Activated CD4-positive, alpha-beta memory T cell treated with anti-CD3 and anti-CD28 coated beads for 36 hours (primary cell): ENCODE data around the gene ARHGEF4. TPM values are rescaled to one million over a fixed set of nuclear protein-coding genes. Genes with fewer than 3 reads are reported as not detected.

Experiments used
- CTCF ChIA-PET: fragments of 350-600 bp; sonication (Branson Sonifier 250); formaldehyde crosslinking; loops from one replicate; lab custom pipeline; 2021; ENCODE audit warnings: antibody characterized with exemption, inconsistent platforms; lab: Charles Lee
- POLR2A ChIA-PET: fragments of 350-600 bp; sonication (Branson Sonifier 250); formaldehyde crosslinking; loops from one replicate; lab custom pipeline; 2021; ENCODE audit warnings: antibody characterized with exemption; lab: Charles Lee
- DNase-seq: peaks from one replicate; pipeline ENCODE4 v3.0.0-alpha.2; 2020
- H3K27ac Mint-ChIP-seq: one replicate; pipeline ENCODE4 v1.8.0; 2021; ENCODE audit warnings: mixed read lengths
- H3K27me3 Mint-ChIP-seq: one replicate; pipeline ENCODE4 v1.8.0; 2021; ENCODE audit warnings: mixed read lengths
- H3K36me3 Mint-ChIP-seq: one replicate; pipeline ENCODE4 v1.8.0; 2021; ENCODE audit warnings: mixed read lengths
- H3K4me1 Mint-ChIP-seq: one replicate; pipeline ENCODE4 v1.8.0; 2021; ENCODE audit warnings: low read depth, mixed read lengths
- H3K4me3 Mint-ChIP-seq: one replicate; pipeline ENCODE4 v1.8.0; 2021; ENCODE audit warnings: mild to moderate bottlenecking, mixed read lengths
- H3K9me3 Mint-ChIP-seq: one replicate; pipeline ENCODE4 v1.8.0; 2021; ENCODE audit warnings: mixed read lengths
- intact Hi-C: fragments of 100-400 bp; cut with micrococcal nuclease; formaldehyde crosslinking; loops from one replicate; pipeline ENCODE4 v1.15.1; 2023
- total RNA-seq, 2 experiments: library from RNA; stranded (reverse); gene quantifications; one replicate each; pipeline ENCODE4 v1.2.3, GENCODE V29; 2021

The ARHGEF4 gene
- total RNA-seq, 2 experiments from 2014 or later: 0.52 to 0.58 TPM

DNA sequence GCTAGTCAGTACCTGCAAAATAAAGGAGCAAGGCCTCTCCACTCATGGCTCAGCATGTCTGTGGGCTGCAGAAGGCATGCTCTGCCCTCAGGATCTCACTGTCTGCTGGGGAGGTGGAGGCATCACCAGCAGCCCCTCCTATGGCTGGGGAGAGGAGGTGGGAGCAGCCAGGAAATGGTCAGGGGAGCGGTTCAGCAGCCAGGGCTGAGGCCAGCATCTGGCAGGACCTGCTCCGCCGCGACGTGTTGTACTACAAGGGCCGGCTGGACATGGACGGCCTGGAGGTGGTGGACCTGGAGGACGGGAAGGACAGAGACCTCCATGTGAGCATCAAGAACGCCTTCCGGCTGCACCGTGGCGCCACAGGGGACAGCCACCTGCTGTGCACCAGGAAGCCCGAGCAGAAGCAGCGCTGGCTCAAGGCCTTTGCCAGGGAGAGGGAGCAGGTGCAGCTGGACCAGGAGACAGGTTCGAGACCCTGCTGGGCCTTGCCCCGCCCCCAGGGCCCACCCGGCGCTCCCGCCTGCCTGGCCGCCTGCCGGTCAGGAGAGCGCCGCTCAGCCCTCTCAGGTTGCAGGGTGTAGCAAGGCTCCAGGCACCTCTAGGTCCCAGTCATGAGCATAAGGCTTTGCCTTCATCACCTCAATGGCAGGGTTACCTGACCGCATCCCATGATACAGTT, 207.5 kb downstream of the ARHGEF4 start:
- ChIA-PET POLR2A (no interaction called here), CTCF (no interaction called here)
- no peak overlapping the region for H3K4me3 Mint-ChIP-seq
- DNase-seq: no peak
- no peak overlapping the region for H3K27ac Mint-ChIP-seq
- peaks cover 3% of the 10 kb centered on the region for H3K36me3 Mint-ChIP-seq
- intact Hi-C loops: loop anchor here (5.0 kb wide), 1 partner anchor 38 kb away; no protein-coding TSS in a partner anchor
- no peaks in the 10 kb centered on the region for H3K9me3 Mint-ChIP-seq
- no peaks in the 10 kb centered on the region for H3K27me3 Mint-ChIP-seq
- peaks cover 28% of the 10 kb centered on the region for H3K4me1 Mint-ChIP-seq

DNA sequence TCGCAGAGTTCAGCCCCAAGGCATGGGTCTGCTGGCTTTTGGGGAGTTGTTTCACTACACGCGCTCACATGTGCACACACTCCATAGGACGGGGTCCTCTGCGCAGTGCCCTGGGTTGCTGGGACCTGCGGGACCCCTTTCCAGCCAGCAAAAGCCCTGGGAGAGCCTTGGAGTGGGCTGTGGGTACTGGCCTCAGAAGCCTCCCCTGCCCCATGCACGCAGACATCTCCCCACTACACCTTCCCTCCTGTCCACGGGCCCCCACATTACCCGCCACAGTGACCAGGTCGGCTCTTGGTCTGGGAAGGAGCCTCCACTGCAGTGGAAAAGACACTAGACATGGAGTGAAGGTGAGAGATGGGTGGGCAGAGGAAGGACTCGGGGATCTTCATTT, 208.0 kb downstream of the ARHGEF4 start:
- no peak for DNase-seq
- Mint-ChIP-seq H3K9me3 (no peaks in the 10 kb centered on the region), H3K4me3 (no peak overlapping the region), H3K36me3 (peaks cover 5% of the 10 kb centered on the region), H3K27ac (no peak overlapping the region), H3K4me1 (peaks cover 25% of the 10 kb centered on the region), H3K27me3 (no peaks in the 10 kb centered on the region)
- CTCF ChIA-PET: no interaction called here
- POLR2A ChIA-PET: no interaction called here
- intact Hi-C loops: loop anchor here (5.0 kb wide), 1 partner anchor 38 kb away; no protein-coding TSS in a partner anchor

DNA sequence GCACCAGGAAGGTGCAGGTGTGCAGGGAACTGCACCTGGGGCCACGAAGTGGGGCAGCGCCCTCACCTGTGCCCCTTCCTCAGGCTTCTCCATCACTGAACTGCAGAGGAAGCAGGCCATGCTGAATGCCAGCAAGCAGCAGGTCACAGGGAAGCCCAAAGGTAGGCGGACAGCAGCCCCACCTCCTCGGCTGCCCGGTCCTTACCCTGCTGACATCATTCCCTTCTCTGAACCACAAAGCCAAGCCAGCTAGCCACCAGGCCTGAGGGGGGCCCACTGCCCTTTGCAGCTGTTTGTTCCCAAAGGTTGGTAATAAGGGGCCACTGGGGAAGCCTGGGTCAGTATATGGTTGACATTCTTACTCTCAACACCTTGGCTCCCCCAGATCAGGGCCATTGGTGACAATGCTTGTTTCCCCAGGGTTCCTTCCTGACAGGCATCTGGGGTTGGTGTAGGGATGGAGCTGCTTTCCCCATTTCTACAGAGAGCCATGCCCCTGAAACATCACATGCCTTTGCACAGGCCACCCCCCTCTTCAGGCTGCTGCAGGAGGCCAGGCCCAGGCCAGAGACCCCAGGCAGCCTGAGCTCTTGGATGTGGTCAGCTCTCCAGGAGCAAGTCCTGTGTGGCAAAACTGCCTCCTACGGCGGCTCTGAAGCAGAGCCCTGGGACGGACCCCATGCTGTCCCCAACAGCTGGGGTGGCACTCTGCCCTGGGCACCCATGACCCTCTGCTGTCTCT, 208.7 kb downstream of the ARHGEF4 start:
- intact Hi-C loops: no loop called here
- POLR2A ChIA-PET: no interaction called here
- Mint-ChIP-seq H3K9me3 (no peaks in the 10 kb centered on the region), H3K4me1 (peaks cover 20% of the 10 kb centered on the region), H3K4me3 (no peak overlapping the region), H3K27ac (no peak overlapping the region), H3K36me3 (peaks cover 10% of the 10 kb centered on the region), H3K27me3 (no peaks in the 10 kb centered on the region)
- DNase-seq: no peak
- CTCF ChIA-PET: no interaction called here

DNA sequence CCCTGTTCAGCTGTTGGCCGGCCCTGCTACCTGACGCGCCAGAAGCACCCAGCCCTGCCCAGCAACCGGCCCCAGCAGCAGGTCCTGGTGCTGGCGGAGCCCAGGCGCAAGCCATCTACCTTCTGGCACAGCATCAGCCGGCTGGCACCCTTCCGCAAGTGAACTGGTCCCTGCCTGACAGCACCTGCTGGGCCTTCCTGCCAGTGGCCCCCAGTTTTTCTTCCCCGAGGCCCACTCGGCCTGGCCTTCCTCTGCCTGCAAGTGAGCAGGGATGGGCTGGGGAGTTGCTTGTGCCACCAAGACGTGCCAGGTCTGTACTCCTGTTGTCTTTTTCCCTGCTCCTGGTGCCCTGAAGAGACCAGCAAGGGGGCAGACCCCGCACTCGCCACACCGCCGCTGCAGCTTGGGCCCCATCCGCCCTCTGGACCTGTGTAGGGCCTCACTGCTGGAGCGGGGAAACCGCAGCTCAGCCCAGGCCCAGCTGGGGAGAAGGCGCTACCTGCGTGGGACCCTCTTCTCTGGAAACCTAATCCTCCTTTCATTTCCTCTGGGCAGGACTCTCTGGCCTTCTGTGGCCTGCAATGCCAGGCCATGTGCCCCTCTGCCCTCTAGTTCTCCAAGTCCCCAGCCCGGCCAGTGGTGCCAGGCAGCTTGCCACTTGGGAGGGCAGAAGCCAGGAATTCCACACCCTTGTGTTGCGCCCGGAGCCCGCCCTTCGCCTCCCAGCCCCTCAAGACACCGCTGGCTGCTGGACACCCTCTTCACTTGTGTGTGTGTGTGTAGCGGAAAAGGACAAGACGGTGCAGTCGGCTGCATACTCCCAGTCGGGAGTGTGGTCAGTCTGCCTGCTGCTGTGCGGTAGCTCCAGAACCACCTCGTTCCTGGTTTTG, 209.6 kb downstream of the ARHGEF4 start:
- intact Hi-C loops: no loop called here
- no peak for DNase-seq
- Mint-ChIP-seq H3K27ac (no peak overlapping the region), H3K4me3 (no peak overlapping the region), H3K27me3 (no peaks in the 10 kb centered on the region), H3K36me3 (peaks cover 15% of the 10 kb centered on the region), H3K9me3 (no peaks in the 10 kb centered on the region), H3K4me1 (peaks cover 12% of the 10 kb centered on the region)
- CTCF ChIA-PET: no interaction called here
- POLR2A ChIA-PET: no interaction called here

DNA sequence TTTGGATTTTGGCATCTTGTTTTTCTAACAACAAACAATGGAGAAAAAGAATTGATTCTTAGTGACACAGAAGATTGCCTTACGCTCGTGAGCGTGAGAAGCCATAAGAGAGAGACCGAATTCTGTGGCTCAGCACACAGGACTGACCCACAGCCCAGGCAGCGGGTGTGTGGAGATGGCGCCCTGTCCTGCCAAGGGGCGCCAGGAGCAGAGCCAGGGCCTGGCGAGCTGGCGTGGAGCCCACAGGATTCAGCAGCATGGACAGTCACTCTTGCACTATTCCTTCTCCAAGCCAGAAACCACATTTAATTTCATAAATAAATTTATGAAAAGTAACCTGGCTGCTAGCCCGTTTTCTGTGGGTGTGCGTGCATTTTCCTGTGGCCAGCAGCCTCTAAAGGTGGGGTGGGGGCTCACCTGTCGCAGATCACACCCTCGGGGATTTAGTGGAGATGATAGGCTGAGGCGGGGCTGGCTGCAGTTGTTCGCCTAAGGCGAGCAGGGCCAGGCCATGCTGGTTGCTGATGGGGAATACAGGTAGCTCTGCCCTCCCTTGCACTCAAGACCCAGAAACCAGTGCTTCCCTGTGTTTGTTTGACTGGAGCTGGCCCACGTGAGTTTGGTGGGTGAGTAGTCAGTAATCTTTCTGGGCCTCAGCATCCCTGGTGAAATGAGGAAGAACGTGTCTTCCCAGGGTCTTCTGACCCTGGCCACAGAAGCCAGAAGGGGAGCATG, 210.4 kb downstream of the ARHGEF4 start:
- no peak overlapping the region for H3K27ac Mint-ChIP-seq
- peaks cover 21% of the 10 kb centered on the region for H3K36me3 Mint-ChIP-seq
- peaks cover 5% of the 10 kb centered on the region for H3K4me1 Mint-ChIP-seq
- POLR2A ChIA-PET: no interaction called here
- intact Hi-C loops: no loop called here
- DNase-seq: no peak
- no peaks in the 10 kb centered on the region for H3K9me3 Mint-ChIP-seq
- no peak overlapping the region for H3K4me3 Mint-ChIP-seq
- CTCF ChIA-PET: no interaction called here
- H3K27me3 Mint-ChIP-seq: no peaks in the 10 kb centered on the region

DNA sequence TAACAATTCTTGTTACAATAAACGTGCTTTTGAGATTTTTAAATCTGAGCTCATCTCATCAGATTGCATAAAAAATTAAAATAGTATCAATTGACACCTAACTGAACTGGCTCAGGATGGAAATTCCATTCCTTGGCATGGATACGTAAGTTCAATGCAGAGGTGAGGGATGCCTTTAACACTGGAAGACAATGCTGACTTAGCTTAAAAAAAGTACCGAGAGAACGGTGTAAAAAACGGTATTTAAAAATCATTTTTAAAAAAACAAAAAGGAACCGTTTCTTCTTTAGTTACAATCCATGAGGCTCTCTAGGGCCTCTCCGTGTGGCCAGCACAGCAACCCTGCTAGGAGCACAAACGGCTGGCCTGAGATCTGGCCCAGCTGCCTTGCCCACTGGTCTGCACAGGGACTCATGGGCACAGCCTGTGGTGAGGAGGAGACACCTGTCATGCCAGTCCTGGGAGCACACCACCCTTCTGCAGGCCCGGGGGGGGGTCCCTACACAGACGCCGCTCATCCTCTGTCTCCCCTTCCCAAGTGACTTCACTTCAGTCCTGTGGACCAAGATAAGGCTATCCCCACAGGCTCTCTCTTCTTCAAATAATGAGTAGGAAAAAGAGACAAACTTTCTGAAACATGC, 211.3 kb downstream of the ARHGEF4 start:
- no peaks in the 10 kb centered on the region for H3K27me3 Mint-ChIP-seq
- CTCF ChIA-PET: no interaction called here
- peaks cover 30% of the 10 kb centered on the region for H3K36me3 Mint-ChIP-seq
- intact Hi-C loops: no loop called here
- no peak overlapping the region for H3K27ac Mint-ChIP-seq
- H3K4me1 Mint-ChIP-seq: no peaks in the 10 kb centered on the region
- H3K9me3 Mint-ChIP-seq: no peaks in the 10 kb centered on the region
- no peak overlapping the region for H3K4me3 Mint-ChIP-seq
- DNase-seq: no peak
- POLR2A ChIA-PET: no interaction called here

DNA sequence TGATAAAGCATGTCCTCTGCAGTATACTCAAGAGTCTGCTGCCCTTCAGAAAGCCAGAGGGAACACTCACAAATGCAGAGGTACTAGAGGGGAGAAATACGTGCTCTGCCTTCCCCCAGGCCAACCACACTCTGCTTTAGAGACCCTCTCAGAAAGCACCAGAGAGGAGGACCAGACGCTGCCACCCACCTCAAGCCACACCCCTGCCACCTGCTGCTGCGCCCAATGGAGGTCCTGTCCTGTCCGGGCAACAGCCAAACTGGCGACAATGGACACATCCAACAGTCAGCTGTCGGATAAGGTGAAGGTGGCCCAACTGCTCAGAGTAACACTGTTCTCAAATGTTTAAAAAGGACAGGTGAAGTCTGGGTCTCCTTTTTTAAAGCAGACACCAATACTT, 211.9 kb downstream of the ARHGEF4 start:
- Mint-ChIP-seq H3K9me3 (no peaks in the 10 kb centered on the region), H3K4me3 (no peak overlapping the region), H3K27me3 (no peaks in the 10 kb centered on the region), H3K27ac (no peak overlapping the region), H3K4me1 (no peaks in the 10 kb centered on the region), H3K36me3 (peaks cover 33% of the 10 kb centered on the region)
- ChIA-PET CTCF (no interaction called here), POLR2A (no interaction called here)
- intact Hi-C loops: no loop called here
- DNase-seq: no peak

DNA sequence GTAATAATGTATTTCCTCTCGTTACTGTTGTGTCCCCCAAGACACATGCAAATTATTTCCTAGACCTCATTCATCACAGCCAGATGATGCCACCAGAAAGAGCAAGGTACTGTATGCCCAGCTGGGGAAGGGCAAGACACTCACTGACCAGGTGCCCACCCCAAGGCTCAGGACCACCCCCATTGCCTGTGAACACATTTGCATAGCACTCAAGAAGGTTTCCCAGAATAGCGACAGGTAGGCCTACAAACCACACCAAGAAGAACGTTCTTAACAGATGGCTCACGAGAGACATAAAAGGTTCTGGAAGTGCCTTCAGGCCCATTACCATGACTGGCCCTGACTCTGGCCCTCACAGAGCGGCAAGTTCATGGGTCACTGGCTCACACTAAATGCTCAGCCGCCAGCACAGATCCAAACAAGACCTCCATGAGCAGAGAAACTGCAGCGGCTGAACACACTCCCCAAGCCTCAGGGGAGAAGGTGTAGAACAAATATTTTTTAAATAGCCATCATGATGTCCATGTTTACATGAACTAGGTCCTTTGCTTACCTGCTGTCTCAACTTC, 212.5 kb downstream of the ARHGEF4 start:
- H3K27ac Mint-ChIP-seq: no peak overlapping the region
- no peak overlapping the region for H3K4me3 Mint-ChIP-seq
- H3K36me3 Mint-ChIP-seq: peaks cover 33% of the 10 kb centered on the region
- H3K4me1 Mint-ChIP-seq: no peaks in the 10 kb centered on the region
- ChIA-PET CTCF (no interaction called here), POLR2A (no interaction called here)
- H3K27me3 Mint-ChIP-seq: no peaks in the 10 kb centered on the region
- intact Hi-C loops: no loop called here
- no peak for DNase-seq
- no peaks in the 10 kb centered on the region for H3K9me3 Mint-ChIP-seq

DNA sequence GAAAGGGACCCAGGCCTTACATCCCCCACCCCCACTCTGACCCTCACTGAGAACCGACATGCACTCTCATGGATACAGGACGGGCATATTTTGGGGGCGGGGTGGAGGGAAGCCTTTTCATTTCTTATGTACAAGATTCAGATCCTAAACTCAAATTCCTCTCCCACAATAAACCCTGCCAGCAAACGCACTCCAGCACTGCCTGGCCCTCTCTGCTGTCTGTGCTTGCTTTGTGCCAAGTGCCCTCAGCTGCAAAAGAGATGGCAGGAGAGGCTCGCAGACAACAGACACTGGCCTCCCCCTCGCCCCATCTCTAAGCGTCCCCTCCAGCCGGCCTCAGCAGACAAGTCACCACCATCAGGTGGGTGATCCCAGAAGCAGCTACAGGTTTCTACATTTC, 214.2 kb downstream of the ARHGEF4 start:
- Mint-ChIP-seq H3K36me3 (peaks cover 45% of the 10 kb centered on the region), H3K27me3 (no peaks in the 10 kb centered on the region), H3K27ac (no peak overlapping the region), H3K4me3 (no peak overlapping the region), H3K9me3 (no peaks in the 10 kb centered on the region), H3K4me1 (no peaks in the 10 kb centered on the region)
- no peak for DNase-seq
- POLR2A ChIA-PET: no interaction called here
- intact Hi-C loops: no loop called here
- CTCF ChIA-PET: no interaction called here

DNA sequence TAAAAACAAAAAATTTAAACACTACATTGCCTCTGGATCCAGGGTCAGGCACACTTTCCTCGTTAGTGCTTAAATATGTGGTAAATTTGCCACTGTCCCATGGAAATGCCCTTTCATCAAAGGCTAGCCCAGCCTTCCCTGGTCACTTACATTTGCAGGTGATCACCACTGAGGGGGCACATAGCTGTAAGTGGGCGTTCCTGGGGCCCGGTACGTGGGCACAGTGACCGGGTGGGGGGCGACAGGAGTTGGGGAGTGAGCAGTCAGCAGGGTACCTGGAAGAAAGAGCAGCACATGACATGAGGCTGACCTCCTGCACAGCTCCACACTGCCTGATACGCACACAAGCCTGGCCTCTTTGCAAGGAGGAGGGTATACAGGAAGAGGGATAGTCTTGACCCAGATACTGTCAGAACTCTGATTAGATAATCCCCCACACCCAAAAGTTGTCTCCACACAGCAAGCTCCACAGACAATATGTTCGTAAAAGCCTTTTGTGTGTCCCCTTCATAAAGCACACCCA, 216.1 kb downstream of the ARHGEF4 start:
- H3K27me3 Mint-ChIP-seq: no peaks in the 10 kb centered on the region
- H3K27ac Mint-ChIP-seq: no peak overlapping the region
- no peak overlapping the region for H3K4me3 Mint-ChIP-seq
- CTCF ChIA-PET: interaction anchor here (1.3 kb wide), 1 partner anchor 12 kb away, joined by 3 read pairs; no protein-coding TSS in a partner anchor
- peaks cover 54% of the 10 kb centered on the region for H3K36me3 Mint-ChIP-seq
- intact Hi-C loops: no loop called here
- POLR2A ChIA-PET: interaction anchor here (1.1 kb wide), 1 partner anchor 41 kb away, joined by 3 read pairs; the partner anchor contains the start of gene FAM168B
- no peaks in the 10 kb centered on the region for H3K9me3 Mint-ChIP-seq
- H3K4me1 Mint-ChIP-seq: no peaks in the 10 kb centered on the region
- no peak for DNase-seq

DNA sequence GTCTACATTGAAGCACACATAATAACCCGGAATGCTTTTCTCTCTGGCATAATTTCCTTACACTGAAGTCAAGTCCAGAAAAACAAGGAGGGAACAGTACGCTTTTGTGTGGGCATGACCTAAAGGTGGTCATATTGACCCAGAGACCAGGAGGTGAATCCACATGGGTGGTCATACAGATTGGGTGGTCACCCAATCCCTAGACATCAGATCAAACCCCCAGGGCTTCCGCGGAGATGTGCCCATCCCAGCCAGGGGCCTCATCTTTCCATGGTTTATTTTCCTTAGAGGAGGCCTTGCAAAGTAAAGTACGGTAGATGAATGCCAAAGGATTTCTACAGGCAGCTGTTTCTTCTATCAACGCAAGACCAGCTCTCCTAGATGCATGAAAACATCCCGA, 217.8 kb downstream of the ARHGEF4 start:
- H3K9me3 Mint-ChIP-seq: no peaks in the 10 kb centered on the region
- no peak overlapping the region for H3K4me3 Mint-ChIP-seq
- peaks cover 62% of the 10 kb centered on the region for H3K36me3 Mint-ChIP-seq
- ChIA-PET POLR2A (no interaction called here), CTCF (no interaction called here)
- H3K27ac Mint-ChIP-seq: no peak overlapping the region
- intact Hi-C loops: no loop called here
- H3K27me3 Mint-ChIP-seq: no peaks in the 10 kb centered on the region
- H3K4me1 Mint-ChIP-seq: peaks cover 4% of the 10 kb centered on the region
- DNase-seq: no peak
